Anterior cingulate cortex (tissue), 58 donors: Measurements from ENCODE around the gene MACO1.
A peak's percentile ranks its signal among the peaks of the same experiment; 100 is the strongest.

Experiments
- DNase-seq, 58 donors: peaks; one replicate each; lab custom pipeline; 2025; lab: John Stamatoyannopoulos, UW

The MACO1 gene

DNA sequence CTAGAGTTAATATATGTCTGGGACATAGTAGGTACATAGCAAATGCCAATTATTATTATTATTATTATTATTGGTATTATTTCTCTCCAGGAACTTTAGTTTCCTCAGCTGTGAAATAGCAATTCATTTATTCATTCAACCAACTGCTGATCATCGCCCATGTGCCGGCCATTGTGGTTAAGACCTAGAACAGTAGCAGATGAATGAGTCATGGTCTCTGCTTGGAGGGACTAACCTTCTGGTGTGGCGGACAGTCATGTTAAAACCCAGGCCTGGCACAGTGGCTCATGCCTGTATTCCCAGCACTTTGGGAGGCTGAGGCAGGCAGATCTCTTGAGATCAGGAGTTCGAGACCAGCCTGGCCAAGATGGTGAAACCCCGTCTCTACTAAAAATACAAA is 88.9 kb downstream of the MACO1 start:
- DNase-seq = no peak

GRCh38 chr1:25520446-25521061 is 89.9 kb downstream of the MACO1 start:
- DNase-seq = peak in 43 of 58 donors; percentile 4 to 84 (median 33)

- no peak for DNase-seq
Observed at GRCh38 chr1:25522031-25522655, 91.4 kb downstream of the MACO1 start.

DNA sequence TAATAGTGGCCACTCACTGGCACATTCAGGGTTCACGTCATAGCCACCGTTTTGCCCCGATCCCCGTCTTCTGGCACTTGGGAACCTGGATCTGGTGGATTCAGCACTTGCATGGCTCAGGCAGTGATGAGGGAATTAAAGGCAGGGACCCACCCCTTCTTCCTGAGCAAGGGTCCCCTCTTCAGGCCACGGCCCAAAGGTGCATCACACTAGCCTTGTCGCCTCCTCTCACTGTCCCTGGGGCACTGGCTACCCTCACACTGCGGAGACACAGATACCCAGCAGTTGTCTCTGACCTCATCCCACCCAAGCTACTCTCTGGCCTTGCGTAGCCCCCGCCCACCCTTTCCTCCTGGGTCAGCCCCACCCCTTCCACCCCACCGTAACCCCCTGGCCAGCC is 92.8 kb downstream of the MACO1 start:
- no peak for DNase-seq

DNA sequence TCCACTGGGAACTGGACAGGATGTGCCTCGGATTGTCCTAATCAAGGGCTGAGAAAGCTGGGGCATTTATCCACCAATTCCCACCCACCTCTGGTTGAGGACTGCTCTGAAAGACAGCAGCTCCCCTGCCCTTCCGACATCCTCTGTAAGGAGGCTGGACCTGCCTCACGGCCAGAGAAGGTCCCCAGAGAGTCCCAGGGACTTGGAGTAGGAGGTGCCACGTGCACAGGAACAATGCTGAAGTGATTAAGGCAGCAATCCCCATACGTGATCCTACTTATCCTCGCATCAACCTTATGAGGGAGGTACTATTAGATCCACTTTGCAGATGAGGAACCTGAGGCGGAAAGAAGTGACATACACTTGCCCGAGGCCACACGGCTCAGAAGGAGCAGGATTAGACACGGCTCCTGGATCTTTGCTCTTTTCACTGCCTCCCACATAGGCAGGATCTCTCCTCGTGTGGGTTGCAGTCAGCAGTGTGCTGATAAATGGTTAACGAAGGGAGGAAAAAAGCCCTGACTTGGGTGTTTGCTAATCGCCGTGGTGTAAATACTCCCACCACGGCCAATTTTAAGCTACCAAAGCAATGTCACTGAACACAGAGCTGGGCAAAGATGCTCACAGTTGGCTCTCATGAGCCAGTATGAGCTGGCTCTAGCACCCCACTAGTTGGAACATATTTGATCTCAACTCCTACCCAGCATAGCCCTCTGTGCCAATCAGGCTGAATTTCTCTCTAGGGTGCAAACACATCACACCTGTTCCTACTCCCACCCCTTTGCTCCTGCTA is 94.1 kb downstream of the MACO1 start:
- DNase-seq = peak in 12 of 58 donors; percentile 6 to 61 (median 28)

DNA sequence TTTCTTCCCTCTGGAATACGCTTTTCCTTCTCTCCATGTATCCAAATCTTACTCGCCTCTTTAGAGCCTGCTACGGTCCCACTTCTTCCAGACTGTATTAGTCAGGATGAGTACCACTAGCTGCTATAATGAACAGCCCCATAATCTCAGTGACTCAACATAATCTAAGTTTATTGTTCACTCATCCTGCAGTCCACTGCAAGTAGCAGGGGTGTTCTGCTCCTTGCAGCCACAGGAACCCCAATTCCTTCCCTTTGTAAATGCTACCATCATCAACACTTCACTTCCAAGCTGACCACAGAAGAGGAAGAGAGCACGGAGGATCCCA is 94.6 kb downstream of the MACO1 start:
- no peak for DNase-seq

- DNase-seq = no peak
Observed at GRCh38 chr1:25526753-25527152, 96.1 kb downstream of the MACO1 start.

GRCh38 chr1:25527226-25527846 is 96.6 kb downstream of the MACO1 start:
- peak in 13 of 58 donors; percentile 10 to 34 (median 19) for DNase-seq

- no peak for DNase-seq
Observed at GRCh38 chr1:25527946-25528595, 97.4 kb downstream of the MACO1 start.

DNA sequence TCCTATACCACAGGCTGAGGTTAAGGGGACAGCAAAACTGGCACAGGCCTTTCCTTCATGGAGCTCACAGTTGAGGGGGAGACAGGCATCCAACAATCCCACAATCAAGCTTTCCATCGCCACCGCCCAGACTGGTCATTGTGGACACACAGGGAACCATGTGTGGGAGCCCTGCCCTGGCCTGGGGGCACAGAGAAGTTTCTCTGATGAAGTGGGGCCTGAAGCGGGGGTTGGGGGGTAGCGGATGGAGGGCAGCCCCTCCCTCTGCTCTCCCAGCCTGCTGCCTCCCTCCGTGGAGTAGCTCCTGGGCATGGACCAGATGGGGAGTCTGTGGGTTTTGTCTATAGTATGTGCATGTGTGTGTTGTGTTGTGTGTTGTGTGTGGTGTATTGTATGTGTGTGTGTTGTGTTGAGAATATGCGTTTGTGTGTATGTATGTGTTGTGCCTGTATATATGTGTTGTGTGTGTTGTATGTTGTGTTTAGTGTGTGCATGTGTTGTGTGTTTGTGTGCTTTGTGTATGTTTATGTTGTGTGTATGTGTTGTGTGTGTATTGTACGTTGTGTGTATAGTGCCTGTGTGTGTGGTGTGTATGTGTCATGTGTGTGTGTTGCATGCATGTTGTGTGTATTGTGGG is 98.3 kb downstream of the MACO1 start:
- no peak for DNase-seq

DNA sequence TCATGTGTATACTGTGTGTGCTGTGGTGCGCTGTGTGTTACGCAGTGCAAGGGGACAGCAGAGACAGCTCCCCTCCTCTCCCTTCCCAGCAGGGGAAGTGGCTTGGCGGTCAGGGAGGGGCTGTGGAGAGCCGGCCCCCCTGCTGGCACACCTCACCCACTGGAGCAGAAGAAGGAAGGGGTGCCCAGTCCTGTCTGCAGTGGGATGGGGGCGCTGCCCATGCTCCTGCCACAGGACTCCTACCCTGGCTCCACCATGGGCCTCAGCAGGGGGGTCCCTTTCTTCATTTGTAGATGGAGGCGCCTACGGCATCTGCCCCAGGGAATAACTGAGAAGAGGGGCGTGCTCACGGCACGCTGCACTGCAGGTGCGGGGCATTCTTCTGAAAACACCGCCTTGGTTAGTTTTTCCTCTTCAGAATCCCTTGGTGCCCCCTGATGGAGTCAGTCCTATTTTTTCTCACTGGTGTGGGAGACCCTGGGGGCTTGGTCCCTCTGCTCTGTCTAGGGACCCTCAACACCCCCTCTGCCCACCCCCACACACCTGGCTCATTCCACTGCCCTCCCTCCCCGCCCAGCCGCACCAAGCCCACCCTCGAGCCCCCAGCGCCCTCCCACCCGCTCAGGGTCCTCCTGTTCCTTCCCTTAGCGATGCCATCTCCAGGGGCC is 99.0 kb downstream of the MACO1 start:
- no peak for DNase-seq

DNA sequence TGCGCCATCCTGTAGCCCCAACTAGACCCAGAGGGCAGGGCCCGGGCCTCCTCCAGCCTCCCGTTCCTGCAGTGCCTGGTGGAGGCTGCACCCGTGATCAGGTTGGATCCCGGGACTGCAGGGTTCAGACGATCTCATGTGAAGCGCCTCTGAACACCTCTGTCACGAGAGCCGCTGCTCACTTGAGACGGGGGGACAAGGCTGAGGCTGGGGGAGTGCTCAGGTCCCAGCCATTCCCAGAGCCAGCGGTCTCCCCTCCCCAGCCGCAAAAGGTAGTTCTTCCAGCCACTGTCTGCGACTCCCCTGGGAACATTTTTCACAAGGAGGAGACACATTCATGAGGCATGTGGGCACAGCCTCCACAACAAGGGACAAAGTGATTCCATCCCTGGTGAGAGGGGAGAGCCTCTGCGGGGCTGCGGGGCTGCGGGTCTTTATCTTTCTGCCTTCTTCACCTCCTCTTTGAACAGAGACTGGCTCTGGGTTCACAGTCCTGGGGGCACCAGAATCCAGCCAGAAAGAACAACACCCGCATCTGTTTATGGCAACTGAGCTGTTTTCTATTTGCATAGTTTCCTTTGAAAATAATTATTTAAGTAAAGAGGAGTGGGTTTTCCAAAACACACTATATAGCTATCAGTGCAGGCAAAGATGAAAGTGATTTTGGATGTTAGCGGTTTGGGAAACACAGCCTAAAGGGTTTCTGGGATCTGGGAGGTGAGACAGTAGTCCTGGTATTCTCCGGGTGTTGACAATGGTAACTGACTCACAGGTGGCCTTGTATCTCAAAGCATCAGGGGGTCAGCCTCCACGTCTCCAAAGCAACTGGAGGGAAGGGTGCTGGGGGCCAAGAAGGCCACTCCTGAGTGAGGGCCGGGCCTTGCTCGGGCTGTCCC is 99.7 kb downstream of the MACO1 start:
- DNase-seq = no peak

GRCh38 chr1:25531082-25531461 is 100.4 kb downstream of the MACO1 start:
- no peak for DNase-seq

GRCh38 chr1:25532970-25533369 is 102.3 kb downstream of the MACO1 start:
- DNase-seq = no peak

- DNase-seq = no peak
Observed at GRCh38 chr1:25533775-25534409, 103.2 kb downstream of the MACO1 start.

GRCh38 chr1:25534410-25534788 is 103.7 kb downstream of the MACO1 start:
- no peak for DNase-seq

GRCh38 chr1:25536124-25536523 is 105.4 kb downstream of the MACO1 start:
- no peak for DNase-seq

DNA sequence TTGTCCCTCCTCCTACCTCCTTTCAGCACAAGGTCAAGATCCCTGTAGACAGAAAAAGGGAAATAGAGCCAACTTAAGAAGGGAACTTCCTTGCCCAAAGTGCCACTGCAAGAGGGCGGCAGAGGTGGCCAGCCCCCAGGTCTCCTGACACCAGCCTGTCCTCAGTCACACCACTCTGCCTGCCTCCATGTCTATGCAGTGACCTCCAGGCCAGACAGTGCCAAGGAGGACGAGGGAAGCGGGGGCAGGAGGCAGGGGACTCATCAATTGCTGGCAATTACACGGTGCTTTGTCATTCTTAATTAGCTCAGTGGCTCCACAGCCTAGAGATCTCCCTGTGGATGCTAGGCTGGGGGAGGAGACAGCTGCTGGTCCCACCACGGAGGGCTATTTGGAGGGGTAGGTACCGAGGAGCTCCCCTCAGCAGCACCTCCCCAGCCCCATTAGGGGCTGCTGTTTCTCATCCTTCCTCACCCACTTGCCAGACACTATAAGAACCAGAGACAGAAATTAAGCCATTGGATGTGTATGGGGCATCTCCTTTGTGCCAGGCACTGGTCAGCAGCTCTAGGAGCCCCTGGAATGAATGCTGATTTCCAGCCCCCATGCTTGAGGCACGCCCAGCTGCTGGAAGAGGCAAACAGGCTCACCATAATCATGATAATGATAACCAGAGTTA is 106.6 kb downstream of the MACO1 start:
- DNase-seq = no peak
